Endothelial cell of umbilical vein (primary cell): ENCODE results near the gene LATS1.

Experiments used
- CTCF ChIP-seq, 2 donors: IDR thresholded peaks; 1 replicate in 1 of 2; 2 replicates in 1 of 2; pipeline ENCODE4 v1.5.1; 2011; ENCODE audit warnings: low read length in 2 of 2, mild to moderate bottlenecking in 2 of 2, moderate library complexity in 2 of 2, control low read depth in 1 of 2, inconsistent platforms in 1 of 2, low read depth in 1 of 2; ENCODE audit not compliant: insufficient read depth in 1 of 2; ENCODE audit errors: extremely low read depth in 1 of 2
- EZH2 ChIP-seq: IDR thresholded peaks from 2 replicates; pipeline ENCODE4 v1.6.1; 2012; ENCODE audit warnings: borderline replicate concordance, low read depth, mild to moderate bottlenecking, moderate library complexity, low read length, inconsistent platforms; ENCODE audit not compliant: severe bottlenecking
- FOS ChIP-seq: IDR thresholded peaks from 2 replicates; pipeline ENCODE4 v1.6.1; 2011; ENCODE audit warnings: mild to moderate bottlenecking, low read length, moderate library complexity, borderline replicate concordance; ENCODE audit not compliant: insufficient read depth
- MAX ChIP-seq: IDR thresholded peaks from 2 replicates; pipeline ENCODE4 v1.6.1; 2011; ENCODE audit not compliant: insufficient read depth, insufficient read length
- POLR2A ChIP-seq: IDR thresholded peaks from 2 replicates; pipeline ENCODE4 v1.6.1; 2012; ENCODE audit warnings: low read depth, mild to moderate bottlenecking, control low read depth, low read length
- POLR2AphosphoS5 ChIP-seq: IDR thresholded peaks from 2 replicates; pipeline ENCODE4 v1.6.1; 2012; ENCODE audit warnings: low read depth, mild to moderate bottlenecking, control low read depth, low read length, moderate library complexity; ENCODE audit not compliant: insufficient read depth

GRCh38 chr6:149749594-149750135 lies 31.8 kb upstream of the LATS1 start, which contains the start of gene PCMT1:
- TF ChIP-seq POLR2A (peak; percentile 78), MAX (no peak), CTCF (IDR thresholded peaks at IDR 0.05; ENCODE audit: extremely low read depth in 1 of 2, insufficient read depth in 1 of 2, low read depth in 1 of 2, low read length in 2 of 2) (no peak), EZH2 (no peak), POLR2AphosphoS5 (peak; percentile 55), FOS (no peak)
